HG03159 (cell line): ENCODE measurements around the gene AP2B1.
"Not testable (repeated sequence)": the region's sequence is repeated elsewhere in the genome, so short reads cannot be mapped to it uniquely, and the experiment has no call there.

Experiments used
- ATAC-seq: cut with Tn5 transposase; IDR thresholded peaks from one replicate; pipeline ENCODE4 v1.9.1; 2021; ENCODE audit warnings: mild to moderate bottlenecking, moderate library complexity; ENCODE audit not compliant: unreplicated experiment

AP2B1 gene

DNA sequence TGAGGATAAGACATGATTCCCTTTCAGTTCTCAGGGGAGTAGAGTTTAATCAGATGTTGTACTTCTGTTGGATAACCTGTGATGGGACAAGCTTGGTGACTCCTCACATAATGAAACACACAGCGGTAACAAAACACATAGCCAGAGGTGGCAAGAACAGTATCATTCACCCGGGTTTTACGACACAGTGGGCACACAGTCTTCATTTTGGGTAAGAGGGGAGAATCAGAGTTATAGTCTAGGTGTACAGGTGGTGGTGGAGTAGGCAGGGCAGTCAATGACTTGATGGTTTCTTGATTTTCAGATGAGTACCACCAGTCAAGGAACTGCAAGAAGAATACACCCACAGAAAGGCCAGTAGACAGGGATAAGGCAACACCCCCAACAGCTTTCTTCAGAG is 11.4 kb upstream of the AP2B1 start:
- ATAC-seq, result no peak

DNA sequence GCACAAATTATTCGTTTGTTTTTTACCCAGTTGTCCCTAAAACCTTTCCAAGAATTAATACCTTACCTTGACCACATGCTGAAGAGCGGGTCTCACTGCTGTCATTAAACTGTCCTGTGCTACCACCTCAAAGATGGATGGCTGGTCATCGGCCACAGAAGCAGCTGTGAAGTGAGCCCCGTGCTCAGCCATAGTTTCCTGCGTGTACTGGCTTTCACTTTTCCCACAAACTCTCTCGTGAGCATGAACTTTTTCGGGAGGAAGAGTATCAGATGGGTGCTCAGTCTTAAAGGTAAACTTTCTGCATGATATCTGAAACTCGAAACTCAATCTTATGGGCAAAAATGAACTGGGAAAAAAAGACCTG is 9.3 kb upstream of the AP2B1 start:
- ATAC-seq, result no peak

DNA sequence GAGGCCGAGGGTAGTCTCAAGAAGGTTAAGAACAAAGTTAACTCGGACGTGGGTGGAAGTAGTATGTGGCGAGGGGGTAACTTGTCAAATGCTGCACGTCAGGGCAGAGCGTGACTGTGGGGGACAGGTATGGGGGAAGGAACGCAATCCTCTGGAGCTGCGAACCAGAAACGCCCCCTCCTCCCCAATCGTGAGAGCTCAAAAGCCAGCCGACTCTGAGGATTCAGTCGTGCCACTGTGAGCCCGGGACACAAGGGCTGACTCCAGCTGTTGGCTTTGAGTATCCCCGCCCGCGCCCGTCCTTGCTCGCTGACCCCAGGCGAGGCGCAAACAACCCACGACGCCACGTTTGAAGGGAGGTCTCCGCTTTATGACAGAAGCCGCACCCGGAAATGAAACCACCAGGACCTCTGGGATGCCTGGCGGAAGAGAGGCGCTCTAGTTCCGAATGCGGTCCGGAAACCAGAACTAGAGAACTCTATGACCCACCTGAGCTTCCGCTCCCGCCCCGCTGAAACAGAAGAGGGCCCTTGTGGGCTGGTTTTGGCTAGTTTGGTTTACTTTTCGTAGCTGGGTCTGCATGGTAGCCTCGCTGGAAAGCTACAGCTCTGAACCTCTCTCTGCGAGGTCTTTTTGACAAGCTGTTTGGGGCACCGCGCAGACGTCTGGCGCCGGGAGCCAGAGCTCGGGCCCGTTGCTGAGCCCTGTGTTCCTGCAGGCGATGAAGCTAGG is 8.8 kb upstream of the AP2B1 start, which contains the start of gene PEX12:
TSS of gene PEX12 (minus strand) at position 375 of the 732 bp plus-strand sequence. CDS start 550 bp downstream, outside the sequence.
- ATAC-seq, result peak; percentile 78

DNA sequence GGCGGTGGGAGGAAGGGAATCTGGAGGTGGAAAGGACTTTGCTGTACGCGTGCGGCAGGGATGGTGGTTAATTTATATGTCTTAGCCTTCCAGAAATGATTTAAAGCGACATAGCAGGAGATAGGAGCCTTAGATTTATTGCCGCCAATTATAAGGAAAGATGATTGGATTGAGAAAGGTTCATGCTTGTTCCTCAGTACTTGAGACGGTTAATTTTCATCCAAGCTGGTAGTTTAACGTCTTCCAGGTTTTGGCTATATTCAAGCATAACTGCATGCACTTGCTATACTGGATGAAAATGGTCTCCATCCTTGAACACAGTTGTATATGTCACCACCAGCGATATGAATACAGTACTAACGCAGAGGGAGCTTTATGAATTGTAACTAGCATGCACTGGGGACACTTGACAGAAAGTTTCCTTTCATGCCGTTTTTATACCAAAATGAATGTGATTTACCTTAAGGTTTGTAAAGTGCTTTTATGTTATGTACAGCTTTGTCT is 8.1 kb upstream of the AP2B1 start:
- no peak for ATAC-seq

DNA sequence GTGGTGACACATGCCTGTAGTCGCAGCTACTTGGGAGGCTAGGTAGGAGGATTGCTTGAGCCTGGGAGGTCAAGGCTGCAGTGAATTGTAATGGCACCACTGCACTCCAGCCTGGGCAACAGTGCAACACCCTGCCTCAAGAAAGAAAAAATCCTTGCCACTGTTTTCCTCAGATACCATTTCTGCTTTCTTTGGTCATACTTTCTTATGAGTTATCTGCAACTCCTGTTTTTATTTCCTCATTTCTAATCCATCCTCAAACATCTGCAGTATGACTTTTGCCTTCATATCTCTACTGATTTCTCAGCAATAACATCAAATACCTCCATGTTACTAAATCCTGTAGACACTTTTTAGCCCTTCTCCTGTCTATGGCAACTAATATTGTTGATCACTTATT is 3.1 kb upstream of the AP2B1 start:
- no peak for ATAC-seq

DNA sequence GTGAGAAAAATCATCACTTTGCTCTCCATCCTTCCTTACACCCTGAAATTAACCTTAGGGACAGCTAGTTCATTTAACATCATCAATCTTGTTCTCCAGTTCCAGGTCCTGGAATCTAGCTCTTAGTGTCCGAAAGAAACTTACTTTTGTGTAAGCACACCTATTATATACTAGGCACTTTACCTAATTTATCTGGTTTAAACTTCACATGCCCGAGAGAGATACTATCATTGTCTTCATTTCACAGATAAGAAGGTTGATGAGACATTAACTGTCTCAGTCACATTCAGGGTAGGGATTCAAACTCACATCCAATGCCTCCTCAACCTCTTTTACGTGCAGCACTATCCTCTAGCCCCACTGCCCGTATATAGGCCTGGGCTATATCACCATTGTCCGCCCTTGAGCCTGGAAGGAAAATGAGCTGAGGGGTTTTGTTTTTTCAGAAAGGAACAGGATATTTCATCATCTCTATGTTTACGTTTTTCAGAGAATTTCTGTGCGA is 501 bp upstream of the AP2B1 start:
- ATAC-seq, result peak; percentile 14

- ATAC-seq, result no peak
These were observed 1.2 kb downstream of the AP2B1 start for GRCh38 chr17:35588196-35588920.

GRCh38 chr17:35596072-35596471 is 8.9 kb downstream of the AP2B1 start:
- no peak for ATAC-seq

- no peak for ATAC-seq
These were observed 9.6 kb downstream of the AP2B1 start for GRCh38 chr17:35596530-35597233.

- no peak for ATAC-seq
These were observed 10.5 kb downstream of the AP2B1 start for GRCh38 chr17:35597604-35598003.

- no peak for ATAC-seq
These were observed 16.6 kb downstream of the AP2B1 start for GRCh38 chr17:35603674-35604073.

- no peak for ATAC-seq
These were observed 18.6 kb downstream of the AP2B1 start for GRCh38 chr17:35605678-35606077.

DNA sequence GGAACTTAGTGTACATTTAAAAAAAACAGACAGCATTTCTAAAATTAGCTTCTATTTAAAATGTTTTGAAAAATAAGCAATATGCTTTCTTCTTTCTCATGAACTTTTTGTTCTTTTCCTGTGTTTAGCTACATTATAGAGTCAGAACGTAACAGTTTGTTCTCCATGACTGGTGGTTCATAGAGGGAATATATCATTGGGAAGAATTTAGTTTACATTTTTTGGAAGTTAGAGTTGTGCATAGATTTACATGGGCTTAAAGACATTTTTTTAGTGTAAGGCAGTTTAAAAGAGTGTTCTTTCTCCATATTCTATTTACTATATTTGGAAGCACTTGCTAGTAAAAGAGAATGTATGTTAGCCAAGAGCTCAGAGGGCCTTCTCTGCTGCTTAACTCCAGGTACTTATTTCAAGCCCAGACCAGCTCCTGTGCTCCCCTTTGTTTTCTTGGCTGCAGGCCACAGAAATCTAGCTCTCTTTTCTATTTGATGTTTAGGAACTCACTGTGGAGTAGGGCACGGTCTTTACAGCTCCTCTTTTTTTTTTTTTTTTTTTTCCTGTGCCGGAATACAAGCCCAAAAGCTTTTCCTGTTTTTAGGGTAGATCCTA is 20.2 kb downstream of the AP2B1 start:
- no peak for ATAC-seq

- ATAC-seq, result no peak
These were observed 22.7 kb downstream of the AP2B1 start for GRCh38 chr17:35609831-35610230.

- not testable (repeated sequence) for ATAC-seq
These were observed 23.6 kb downstream of the AP2B1 start for GRCh38 chr17:35610746-35611145.

GRCh38 chr17:35612924-35613521 is 25.9 kb downstream of the AP2B1 start:
- ATAC-seq, result no peak

DNA sequence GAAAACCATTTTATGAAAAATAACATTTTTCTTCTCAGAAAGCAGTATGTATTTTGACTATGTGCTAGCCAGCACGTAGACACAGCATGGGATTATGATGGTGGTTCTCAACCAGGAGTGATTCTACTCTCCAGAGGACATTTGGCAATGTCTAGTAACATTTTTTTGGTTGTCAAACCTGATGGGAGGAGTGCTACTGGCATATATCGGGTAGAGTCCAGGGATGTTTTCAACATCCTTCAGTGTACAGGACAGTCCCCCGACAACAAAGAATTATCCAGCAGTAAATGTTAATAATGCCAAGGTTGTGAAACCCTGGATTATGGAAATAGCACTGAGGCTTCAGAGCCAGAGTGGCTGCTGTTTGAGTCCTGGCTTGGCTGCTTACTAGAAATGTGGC is 27.7 kb downstream of the AP2B1 start:
- no peak for ATAC-seq

DNA sequence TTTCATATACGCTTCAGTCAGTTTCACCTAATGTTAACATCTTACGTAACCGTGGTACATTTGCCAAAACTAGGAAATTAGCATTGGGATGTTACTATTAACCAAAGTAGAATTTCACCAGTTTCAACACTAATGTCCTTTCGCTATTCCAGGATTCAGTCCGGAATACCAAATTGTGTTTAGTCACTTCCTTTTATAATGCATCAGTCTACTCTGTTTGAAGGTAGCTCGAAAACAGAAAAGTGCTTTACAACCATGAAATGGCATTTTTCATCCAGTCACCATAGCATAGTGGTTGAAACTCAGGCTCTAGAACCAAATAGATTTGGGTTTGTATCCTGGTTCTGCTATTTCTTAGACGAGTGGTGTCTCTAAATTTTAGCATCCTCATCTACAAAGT is 29.4 kb downstream of the AP2B1 start:
- ATAC-seq, result no peak

- ATAC-seq, result no peak
These were observed 30.4 kb downstream of the AP2B1 start for GRCh38 chr17:35617505-35617904.

DNA sequence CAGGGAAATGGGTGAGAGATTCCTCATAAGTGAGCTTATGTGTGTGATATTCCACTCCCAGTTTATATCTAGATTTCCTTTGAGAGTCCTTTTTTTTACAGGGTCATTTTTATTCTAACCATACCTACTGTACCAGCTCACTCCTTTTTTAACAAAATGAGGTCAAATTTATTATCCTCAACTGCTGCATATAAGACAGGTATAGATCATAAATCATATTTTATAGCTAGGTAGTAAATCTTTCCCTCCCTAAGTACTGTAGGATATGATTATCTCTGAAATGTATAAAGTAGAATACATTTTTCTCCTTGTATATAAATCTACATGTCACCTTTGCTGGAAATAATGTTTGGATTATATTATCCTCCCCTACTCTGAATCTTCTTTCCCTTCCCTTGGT is 31.5 kb downstream of the AP2B1 start:
- no peak for ATAC-seq

- ATAC-seq, result no peak
These were observed 34.6 kb downstream of the AP2B1 start for GRCh38 chr17:35621768-35622167.
